Aorta (tissue), 5 donors: ENCODE measurements around the gene S100A13. TPM values are rescaled to one million over a fixed set of nuclear protein-coding genes. Genes with fewer than 3 reads are reported as not detected.
"Not testable (repeated sequence)": the region's sequence is repeated elsewhere in the genome, so short reads cannot be mapped to it uniquely, and the experiment has no call there.

ENCODE experiments used
- ATAC-seq: fragments of 200-7000 bp; cut with Tn5 transposase; one replicate; pipeline ENCODE4 v1.9.1; 2022; ENCODE audit warnings: moderate library complexity; ENCODE audit not compliant: low FRiP score
- DNase-seq, 2 donors: peaks; one replicate each; pipeline ENCODE4 v3.0.0-alpha.2; 2020
- H3K27ac ChIP-seq, 2 donors: one replicate each; pipeline ENCODE4 v1.5.1; 2013; ENCODE audit warnings: low read length in 2 of 2, mild to moderate bottlenecking in 2 of 2, moderate library complexity in 2 of 2, control low read depth in 1 of 2, inconsistent platforms in 1 of 2, low read depth in 1 of 2
- H3K27me3 ChIP-seq, 2 donors: one replicate each; pipeline ENCODE4 v1.6.1; 2013; ENCODE audit warnings: control low read depth in 1 of 2, low read length in 1 of 2, mild to moderate bottlenecking in 1 of 2, moderate library complexity in 1 of 2; ENCODE audit not compliant: insufficient read depth in 2 of 2, control insufficient read depth in 1 of 2
- H3K36me3 ChIP-seq, 2 donors: one replicate each; pipeline ENCODE4 v1.6.1; 2013; ENCODE audit warnings: control low read depth in 1 of 2, low read length in 1 of 2, mild to moderate bottlenecking in 1 of 2; ENCODE audit not compliant: insufficient read depth in 2 of 2, control insufficient read depth in 1 of 2
- H3K4me1 ChIP-seq, 2 donors: one replicate each; pipeline ENCODE4 v1.6.1; 2013; ENCODE audit warnings: low read length in 2 of 2, control low read depth in 1 of 2, mild to moderate bottlenecking in 1 of 2, moderate library complexity in 1 of 2; ENCODE audit not compliant: insufficient read depth in 2 of 2, control insufficient read depth in 1 of 2
- H3K4me3 ChIP-seq, 2 donors: one replicate each; pipeline ENCODE4 v1.5.1; 2013; ENCODE audit warnings: low read length in 2 of 2, control low read depth in 1 of 2, mild to moderate bottlenecking in 1 of 2
- H3K9me3 ChIP-seq: one replicate; pipeline ENCODE4 v1.6.1; 2013; ENCODE audit warnings: mild to moderate bottlenecking, low read length; ENCODE audit not compliant: control insufficient read depth
- WGBS, 2 donors: extraction: QIAGEN DNeasy Blood & Tissue Kit; methylation state at CpG; one replicate each; pipeline ENCODE4 v1.1.7; 2013; 5-methylcytosine and 5-hydroxymethylcytosine counted together
- intact Hi-C, 2 donors: fragments of 100-400 bp; cut with DNase I; formaldehyde crosslinking; loops; one replicate each; pipeline versions ENCODE4 v1.14.2 to v1.15.0; 2022
- polyA plus RNA-seq, 2 donors: library from polyadenylated mRNA; stranded (reverse); fragments of 200-250 nt; gene quantifications; one replicate each; pipeline ENCODE4 v1.2.3, GENCODE V29; 2013
- total RNA-seq, 2 donors: library from RNA; stranded (reverse); fragmentation: NEBNext Ultra II Directional; extraction: Animal tissue kit (Norgen Biotek cat#: 25700); gene quantifications; one replicate each; pipeline ENCODE4 v1.2.1, GENCODE V29; 2021
- donor health status: healthy with polysubstance abuse.
- donor health status: Bipolar disorder and iron deficiency.
- donor health status: DM: no; HTN: no; CAD: no.
- donor health status: DM: no; HTN: no; CAD: no.
- donor health status: DM: yes; HTN: yes; CAD: no.

Gene S100A13
- total and polyA plus RNA-seq, 4 donors = 80.0 to 245 (median 177) TPM

GRCh38 chr1:153597206-153597605 is 30.1 kb downstream of the S100A13 start:
- peaks cover 0 to 2% of the 10 kb centered on the region in 2 donors for H3K36me3 ChIP-seq
- H3K9me3 ChIP-seq = no peaks in the 10 kb centered on the region
- 92 to 93% methylated on average over 6 of the region's 6 CpGs for WGBS, 2 donors
- intact Hi-C loops = no loop called here
- no peaks in the 10 kb centered on the region for H3K27me3 ChIP-seq
- ATAC-seq (no peak), DNase-seq (no peak)
- H3K27ac ChIP-seq = no peak overlapping the region
- H3K4me3 ChIP-seq = no peak overlapping the region
- H3K4me1 ChIP-seq = no peaks in the 10 kb centered on the region

GRCh38 chr1:153592748-153593147 is 34.6 kb downstream of the S100A13 start:
- Histone ChIP-seq H3K9me3 (no peaks in the 10 kb centered on the region), H3K36me3 (peaks cover 0 to 2% of the 10 kb centered on the region in 2 donors), H3K27ac (no peak overlapping the region), H3K4me3 (no peak overlapping the region), H3K27me3 (no peaks in the 10 kb centered on the region), H3K4me1 (no peaks in the 10 kb centered on the region)
- ATAC-seq = no peak
- intact Hi-C loops = no loop called here
- no peak for DNase-seq
- 27 to 39% methylated on average over 4 of the region's 4 CpGs for WGBS, 2 donors

DNA sequence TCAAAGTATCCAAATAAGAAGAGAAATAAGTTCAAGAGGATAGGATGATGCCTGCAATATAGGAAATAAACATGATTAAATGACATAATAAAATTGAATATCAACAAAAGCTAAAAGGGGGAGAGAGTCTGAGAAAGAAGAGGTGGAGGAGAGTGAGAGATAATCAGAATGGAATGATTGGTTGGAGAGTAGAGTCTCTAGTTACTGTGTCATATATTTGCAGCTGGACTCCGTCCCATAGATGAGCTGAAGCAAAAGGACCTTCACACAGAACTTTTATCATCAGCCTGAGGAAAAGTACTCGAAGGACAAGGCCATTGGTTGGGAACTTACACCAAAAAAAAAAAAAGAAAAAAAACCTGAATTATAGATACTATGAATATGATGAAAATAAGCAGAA is 38.8 kb downstream of the S100A13 start:
- Histone ChIP-seq H3K4me3 (no peak overlapping the region), H3K9me3 (no peaks in the 10 kb centered on the region), H3K36me3 (no peaks in the 10 kb centered on the region), H3K27ac (no peak overlapping the region), H3K4me1 (no peaks in the 10 kb centered on the region), H3K27me3 (no peaks in the 10 kb centered on the region)
- DNase-seq = no peak
- intact Hi-C loops = no loop called here
- WGBS, 2 donors = 89 to 93% methylated on average over 2 of the region's 2 CpGs
- ATAC-seq = no peak

DNA sequence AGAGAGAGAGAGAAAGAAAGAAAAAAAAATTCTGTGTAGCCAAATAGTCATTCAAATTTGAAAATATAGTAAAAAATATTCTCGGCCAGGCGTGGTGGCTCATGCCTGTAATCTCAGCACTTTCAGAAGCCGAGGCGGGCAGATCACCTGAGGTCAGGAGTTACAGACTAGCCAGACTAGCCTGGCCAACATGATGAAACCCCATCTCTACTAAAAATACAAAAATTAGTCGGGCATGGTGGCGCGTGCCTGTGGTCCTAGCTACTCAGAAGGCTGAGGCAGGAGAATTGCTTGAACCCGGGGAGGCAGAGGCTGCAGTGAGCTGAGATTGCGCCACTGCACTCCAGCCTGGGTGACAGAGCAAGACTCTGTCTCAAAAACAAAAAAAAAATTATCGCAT is 39.3 kb downstream of the S100A13 start:
- DNase-seq, H3K27me3 ChIP-seq, intact Hi-C loops, H3K4me1 ChIP-seq, ATAC-seq, H3K36me3 ChIP-seq, H3K9me3 ChIP-seq, H3K27ac ChIP-seq, H3K4me3 ChIP-seq: not testable (repeated sequence)
- 94 to 97% methylated on average over 10 of the region's 10 CpGs for WGBS, 2 donors

DNA sequence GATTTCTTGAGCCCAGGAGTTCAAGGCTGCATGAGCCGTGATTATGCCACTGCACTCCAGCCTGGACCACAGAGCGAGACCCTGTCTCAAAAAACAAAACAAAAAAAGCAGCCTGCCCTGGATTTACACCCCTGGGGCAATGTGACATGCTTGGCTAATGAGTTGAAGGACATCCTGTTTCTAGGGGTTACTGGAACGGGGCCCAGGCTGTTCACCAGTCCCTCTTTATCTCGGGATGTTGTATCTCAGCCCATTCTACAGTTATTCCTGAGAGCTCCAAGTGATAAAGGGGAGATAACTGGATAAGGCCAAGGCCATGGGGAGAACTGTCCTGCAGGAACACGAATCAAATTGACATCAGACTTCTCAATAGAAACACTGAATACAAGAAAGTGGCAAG is 40.0 kb downstream of the S100A13 start:
- WGBS, 2 donors = 69 to 78% methylated on average over 5 of the region's 5 CpGs

DNA sequence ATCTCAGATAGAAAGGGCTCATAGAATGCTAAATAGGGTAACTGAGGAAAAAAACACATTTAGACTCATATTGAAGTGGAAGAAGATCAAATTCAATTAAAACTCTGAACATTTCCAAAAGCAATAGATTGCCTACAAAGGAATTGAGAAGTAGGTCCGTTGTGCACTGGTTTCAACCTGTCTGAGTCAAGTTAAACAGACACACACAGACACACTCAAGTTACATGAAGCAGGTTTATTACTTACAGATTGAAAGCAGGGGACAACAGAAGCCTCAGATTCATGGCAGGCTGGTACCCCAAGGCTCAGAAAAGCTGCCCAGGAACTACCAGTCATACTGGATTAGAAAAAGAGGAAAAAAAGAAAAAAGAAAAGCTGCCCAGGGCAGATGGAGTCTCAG is 41.0 kb downstream of the S100A13 start:
- no peak for ATAC-seq
- WGBS, 2 donors = 65 to 70% methylated on average over 1 of the region's 1 CpG
- no peak overlapping the region for H3K4me3 ChIP-seq
- no peaks in the 10 kb centered on the region for H3K9me3 ChIP-seq
- intact Hi-C loops = no loop called here
- H3K4me1 ChIP-seq = no peaks in the 10 kb centered on the region
- H3K36me3 ChIP-seq = no peaks in the 10 kb centered on the region
- DNase-seq = no peak
- H3K27ac ChIP-seq = no peak overlapping the region
- H3K27me3 ChIP-seq = no peaks in the 10 kb centered on the region

More for the DNA sequence above, 40.0 kb downstream of the S100A13 start:
- H3K27ac ChIP-seq = no peak overlapping the region
- H3K27me3 ChIP-seq = no peaks in the 10 kb centered on the region
- H3K36me3 ChIP-seq = no peaks in the 10 kb centered on the region
- intact Hi-C loops = no loop called here
- ATAC-seq = no peak
- no peaks in the 10 kb centered on the region for H3K4me1 ChIP-seq
- no peak overlapping the region for H3K4me3 ChIP-seq
- DNase-seq = no peak
- H3K9me3 ChIP-seq = no peaks in the 10 kb centered on the region

GRCh38 chr1:153585006-153585405 is 42.3 kb downstream of the S100A13 start:
- H3K27ac ChIP-seq = no peak overlapping the region
- WGBS, 2 donors = 93% methylated on average over 1 of the region's 1 CpG
- H3K4me1 ChIP-seq = no peaks in the 10 kb centered on the region
- no peaks in the 10 kb centered on the region for H3K36me3 ChIP-seq
- DNase-seq (no peak), ATAC-seq (no peak)
- H3K9me3 ChIP-seq = no peaks in the 10 kb centered on the region
- no peak overlapping the region for H3K4me3 ChIP-seq
- intact Hi-C loops = no loop called here
- no peaks in the 10 kb centered on the region for H3K27me3 ChIP-seq

DNA sequence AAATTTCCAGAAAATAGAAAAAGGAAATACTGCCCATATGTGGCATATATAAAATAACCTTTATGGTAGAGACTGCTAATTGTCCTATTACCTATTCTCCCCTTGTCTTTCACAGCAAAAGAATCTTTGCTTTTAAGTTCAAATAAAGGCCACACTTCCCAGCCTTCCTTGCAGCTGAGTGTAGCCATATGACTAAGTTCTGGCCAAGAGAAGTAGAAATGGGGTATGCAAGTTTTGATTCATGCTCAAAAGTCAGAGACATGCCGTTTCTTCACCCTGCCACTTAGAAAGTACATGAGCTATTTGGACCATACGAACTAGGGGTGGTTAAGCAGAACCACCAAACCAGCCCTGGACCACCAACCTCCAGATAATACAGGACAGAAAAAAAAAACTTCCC is 43.3 kb downstream of the S100A13 start:
- intact Hi-C loops = no loop called here
- 65 to 73% methylated on average over 2 of the region's 2 CpGs for WGBS, 2 donors

GRCh38 chr1:153583514-153583913 is 43.8 kb downstream of the S100A13 start:
- H3K27ac ChIP-seq, H3K27me3 ChIP-seq, H3K4me3 ChIP-seq, H3K4me1 ChIP-seq, ATAC-seq, H3K36me3 ChIP-seq, DNase-seq, intact Hi-C loops, H3K9me3 ChIP-seq: not testable (repeated sequence)
- WGBS, 2 donors = 90 to 96% methylated on average over 3 of the region's 3 CpGs

More for the DNA sequence above, 43.3 kb downstream of the S100A13 start:
- no peaks in the 10 kb centered on the region for H3K9me3 ChIP-seq
- DNase-seq (no peak), ATAC-seq (no peak)
- H3K27me3 ChIP-seq = no peaks in the 10 kb centered on the region
- no peak overlapping the region for H3K4me3 ChIP-seq
- H3K36me3 ChIP-seq = no peaks in the 10 kb centered on the region
- no peaks in the 10 kb centered on the region for H3K4me1 ChIP-seq
- no peak overlapping the region for H3K27ac ChIP-seq
